Measurements from ENCODE around the gene MED6. TPM values are rescaled to one million over a fixed set of nuclear protein-coding genes. Genes with fewer than 3 reads are reported as not detected.

MED6 gene
- total and polyA plus RNA-seq, 2 of the 13 experiments (the other 11 are each of a cell fraction or from before 2014, with no cell fraction given), result 44.8 to 47.8 TPM

GRCh38 chr14:70597731-70598130 lies 2.7 kb downstream of the MED6 start:
- 95% methylated on average over 3 of the region's 3 CpGs for WGBS (ENCODE audit: low lambda C conversion rate)
- CTCF ChIA-PET (ENCODE audit: low intra/inter-chr PET ratio, low total read pairs), result no interaction called here
- ATAC-seq, result no peak
- TF ChIP-seq ZBTB34 (CRISPR knock-in tag; IDR thresholded peaks at IDR 0.05) (no peak), SOX6 (IDR thresholded peaks at IDR 0.05) (no peak), SOX6 (CRISPR knock-in tag; IDR thresholded peaks at IDR 0.05) (no peak), NONO (IDR thresholded peaks at IDR 0.05) (no peak), NONO (CRISPR knock-in tag; conservative IDR thresholded peaks at IDR 0.05) (no peak), CSRNP1 (CRISPR knock-in tag; IDR thresholded peaks at IDR 0.05) (no peak), TRAFD1 (CRISPR knock-in tag; IDR thresholded peaks at IDR 0.05; ENCODE audit: borderline replicate concordance) (no peak), ZNF275 (CRISPR knock-in tag; IDR thresholded peaks at IDR 0.05; ENCODE audit: borderline replicate concordance) (no peak), PAWR (CRISPR knock-in tag; IDR thresholded peaks at IDR 0.05; ENCODE audit: borderline replicate concordance) (no peak), ZHX2 (IDR thresholded peaks at IDR 0.05; ENCODE audit: low read depth) (no peak), ZHX2 (CRISPR knock-in tag; IDR thresholded peaks at IDR 0.05; ENCODE audit: borderline replicate concordance) (no peak), ZFAT (CRISPR knock-in tag; conservative IDR thresholded peaks at IDR 0.05) (no peak)

More at GRCh38 chr14:70597731-70598130, 2.7 kb downstream of the MED6 start:
- DNase-seq (ENCODE audit: low spot score) (no peak), FAIRE-seq (no peak)
- H3K27ac ChIP-seq (ENCODE audit: extremely low read length, insufficient read depth, low read length), result no peak overlapping the region
- POLR2A ChIA-PET, result no interaction called here
- H3K4me3 ChIP-seq (replicated peaks in 1 of 3; ENCODE audit: insufficient read depth in 1 of 3, low read depth in 2 of 3, low read length in 3 of 3), result no peak overlapping the region
- H3K79me2 ChIP-seq (ENCODE audit: insufficient read depth, low read length), result peaks cover 50% of the 10 kb centered on the region
- no TSS peak for BruUV-seq (replicated peaks)
- no peak overlapping the region; the same call in 1 of the 2 replicates for H3K4me2 ChIP-seq (ENCODE audit: low read depth, low read length)
- H3K27me3 ChIP-seq (ENCODE audit: control insufficient read depth in 1 of 2, insufficient read depth in 2 of 2, low read length in 2 of 2), result peaks cover 0 to 7% of the 10 kb centered on the region in 2 experiments; a peak in 1 of 5 replicates
- intact Hi-C loops (cut with micrococcal nuclease; ENCODE audit: unreplicated experiment), result no loop called here
- in situ Hi-C loops (cut with HindIII; ENCODE audit: extremely low pct_ligation_motif_present, low pct_unique_long_range_greater_than_20kb), result no loop called here
- H2AFZ ChIP-seq (ENCODE audit: low read length), result no peak overlapping the region
- H3K9me3 ChIP-seq (ENCODE audit: low read length), result no peaks in the 10 kb centered on the region
- no peaks in the 10 kb centered on the region; the same call in 1 of the 2 replicates for H4K20me1 ChIP-seq (ENCODE audit: insufficient read depth, low read length)
- H3K36me3 ChIP-seq (replicated peaks in 1 of 2; ENCODE audit: control insufficient read depth in 1 of 2, insufficient read depth in 2 of 2, low read length in 2 of 2), result peaks cover 15 to 38% of the 10 kb centered on the region in 2 experiments
- peaks cover 23% of the 10 kb centered on the region for H3K4me1 ChIP-seq (ENCODE audit: insufficient read depth, low read length)
- no peak overlapping the region for H3K9ac ChIP-seq (ENCODE audit: insufficient read depth, low read depth, low read length)

Data from HepG2 (cell line).